ENCODE data around the gene VGLL2.
A peak's percentile ranks its signal among the peaks of the same experiment; 100 is the strongest.
"Not testable (repeated sequence)": the region's sequence is repeated elsewhere in the genome, so short reads cannot be mapped to it uniquely, and the experiment has no call there.

The VGLL2 gene

DNA sequence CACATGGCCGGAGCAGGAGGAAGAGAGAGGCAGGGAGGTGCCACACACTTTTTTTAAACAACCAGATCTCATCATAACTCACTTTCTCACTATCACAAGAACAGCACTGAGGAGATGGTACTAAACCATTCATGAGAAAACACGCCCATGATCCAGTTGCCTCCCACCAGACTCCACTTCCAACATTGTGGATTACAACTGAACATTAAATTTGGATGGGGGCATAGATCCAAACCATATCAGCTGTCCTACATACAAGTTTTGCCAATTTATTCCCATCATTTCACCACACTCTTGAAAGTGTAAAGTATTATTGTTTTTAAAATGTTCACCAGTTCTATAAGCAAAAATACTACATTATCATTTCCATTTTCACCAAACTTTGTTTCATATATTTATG, 33.9 kb upstream of the VGLL2 start:
- DNase-seq (ENCODE audit: low read depth) = no peak
- TF ChIP-seq, protein P1, sequence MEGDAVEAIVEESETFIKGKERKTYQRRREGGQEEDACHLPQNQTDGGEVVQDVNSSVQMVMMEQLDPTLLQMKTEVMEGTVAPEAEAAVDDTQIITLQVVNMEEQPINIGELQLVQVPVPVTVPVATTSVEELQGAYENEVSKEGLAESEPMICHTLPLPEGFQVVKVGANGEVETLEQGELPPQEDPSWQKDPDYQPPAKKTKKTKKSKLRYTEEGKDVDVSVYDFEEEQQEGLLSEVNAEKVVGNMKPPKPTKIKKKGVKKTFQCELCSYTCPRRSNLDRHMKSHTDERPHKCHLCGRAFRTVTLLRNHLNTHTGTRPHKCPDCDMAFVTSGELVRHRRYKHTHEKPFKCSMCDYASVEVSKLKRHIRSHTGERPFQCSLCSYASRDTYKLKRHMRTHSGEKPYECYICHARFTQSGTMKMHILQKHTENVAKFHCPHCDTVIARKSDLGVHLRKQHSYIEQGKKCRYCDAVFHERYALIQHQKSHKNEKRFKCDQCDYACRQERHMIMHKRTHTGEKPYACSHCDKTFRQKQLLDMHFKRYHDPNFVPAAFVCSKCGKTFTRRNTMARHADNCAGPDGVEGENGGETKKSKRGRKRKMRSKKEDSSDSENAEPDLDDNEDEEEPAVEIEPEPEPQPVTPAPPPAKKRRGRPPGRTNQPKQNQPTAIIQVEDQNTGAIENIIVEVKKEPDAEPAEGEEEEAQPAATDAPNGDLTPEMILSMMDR (conservative IDR thresholded peaks at IDR 0.05; ENCODE audit: low read depth, low read length) = no peak
- no peak overlapping the region for H3K4me3 ChIP-seq (ENCODE audit: low read depth, low read length)

DNA sequence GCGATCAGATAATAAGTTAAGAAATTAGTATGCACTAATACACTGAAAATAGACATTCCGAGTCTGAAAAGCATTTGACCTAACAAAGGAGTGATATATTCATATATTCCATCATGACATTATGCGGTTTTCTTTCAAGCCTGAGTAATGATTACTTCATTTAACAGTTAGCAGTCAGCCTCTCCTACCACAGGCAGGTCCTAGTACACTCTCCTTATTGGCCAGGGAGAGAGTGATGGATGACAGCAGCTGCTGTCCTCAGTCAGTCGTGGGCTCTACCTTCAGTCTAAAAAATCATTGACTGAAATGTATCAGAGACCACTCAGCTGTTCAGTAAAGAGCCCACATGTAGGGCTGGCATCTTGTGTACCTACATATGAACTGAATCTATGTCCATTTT, 33.2 kb upstream of the VGLL2 start:
- no peak overlapping the region for H3K4me3 ChIP-seq (ENCODE audit: low read depth, low read length)
- DNase-seq (ENCODE audit: low read depth) = no peak
- TF ChIP-seq, protein P1 (conservative IDR thresholded peaks at IDR 0.05; ENCODE audit: low read depth, low read length) = no peak

DNA sequence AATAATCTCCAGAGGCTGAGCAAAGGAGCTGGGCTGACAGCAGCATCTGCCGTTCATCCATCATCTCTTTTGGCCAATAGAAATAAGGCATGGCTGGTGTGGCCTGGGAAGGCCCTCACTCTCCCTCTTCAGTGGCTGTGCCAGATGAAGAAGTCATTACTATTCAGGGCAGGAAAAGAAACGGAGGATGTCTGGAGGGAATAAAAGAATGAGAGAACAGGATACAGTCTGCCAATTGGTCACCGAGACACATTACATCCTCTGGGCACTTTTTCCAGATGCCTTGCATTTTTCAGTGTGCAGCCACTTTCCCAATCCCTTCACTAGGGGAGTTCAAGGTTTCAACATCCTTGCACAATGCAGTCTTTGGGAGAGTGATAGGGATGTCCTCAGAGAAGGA, 32.2 kb upstream of the VGLL2 start:
- H3K4me3 ChIP-seq (ENCODE audit: low read depth, low read length) = no peak overlapping the region
- TF ChIP-seq, protein P1 (conservative IDR thresholded peaks at IDR 0.05; ENCODE audit: low read depth, low read length) = no peak
- peak; percentile 0 for DNase-seq (ENCODE audit: low read depth)

DNA sequence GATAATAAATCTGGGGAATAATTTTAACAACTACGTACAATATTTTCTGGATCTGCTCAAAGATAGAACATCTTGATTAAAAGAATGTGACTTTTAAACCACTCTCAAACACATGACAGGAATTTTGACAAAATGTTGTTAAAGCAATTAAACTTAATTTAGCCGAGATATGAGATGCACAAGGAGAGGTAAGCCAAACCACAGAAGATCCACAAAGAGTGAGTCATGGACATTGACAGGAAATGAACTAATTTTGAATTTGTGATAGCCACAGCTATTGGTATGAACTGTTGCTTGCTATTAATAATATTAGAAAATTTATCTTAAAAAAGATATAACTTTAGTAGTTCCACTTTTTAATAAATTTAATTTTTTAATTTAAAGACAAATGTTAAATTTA, 27.8 kb upstream of the VGLL2 start:
- DNase-seq (ENCODE audit: low read depth) = peak; percentile 15

GRCh38 chr6:117244571-117244970, 20.8 kb upstream of the VGLL2 start:
- H3K4me3 ChIP-seq (ENCODE audit: low read depth, low read length); DNase-seq (ENCODE audit: low read depth): not testable (repeated sequence)

More for the DNA sequence above, 27.8 kb upstream of the VGLL2 start:
- TF ChIP-seq, protein P1 (conservative IDR thresholded peaks at IDR 0.05; ENCODE audit: low read depth, low read length) = no peak
- H3K4me3 ChIP-seq (ENCODE audit: low read depth, low read length) = no peak overlapping the region

DNA sequence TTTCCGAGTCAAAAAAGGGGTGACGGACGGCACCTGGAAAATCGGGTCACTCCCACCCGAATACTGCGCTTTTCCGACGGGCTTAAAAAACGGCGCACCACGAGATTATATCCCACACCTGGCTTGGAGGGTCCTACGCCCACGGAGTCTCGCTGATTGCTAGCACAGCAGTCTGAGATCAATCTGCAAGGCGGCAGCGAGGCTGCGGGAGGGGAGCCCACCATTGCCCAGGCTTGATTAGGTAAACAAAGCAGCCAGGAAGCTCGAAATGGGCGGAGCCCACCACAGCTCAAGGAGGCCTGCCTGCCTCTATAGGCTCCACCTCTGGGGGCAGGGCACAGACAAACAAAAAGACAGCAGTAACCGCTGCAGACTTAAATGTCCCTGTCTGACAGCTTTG, 20.4 kb upstream of the VGLL2 start:
- H3K4me3 ChIP-seq (ENCODE audit: low read depth, low read length); DNase-seq (ENCODE audit: low read depth): not testable (repeated sequence)

- TF ChIP-seq, protein P1 (conservative IDR thresholded peaks at IDR 0.05; ENCODE audit: low read depth, low read length) = no peak
- H3K4me3 ChIP-seq (ENCODE audit: low read depth, low read length) = no peak overlapping the region
- DNase-seq (ENCODE audit: low read depth) = no peak
Measured at GRCh38 chr6:117253785-117254184, 11.6 kb upstream of the VGLL2 start.

DNA sequence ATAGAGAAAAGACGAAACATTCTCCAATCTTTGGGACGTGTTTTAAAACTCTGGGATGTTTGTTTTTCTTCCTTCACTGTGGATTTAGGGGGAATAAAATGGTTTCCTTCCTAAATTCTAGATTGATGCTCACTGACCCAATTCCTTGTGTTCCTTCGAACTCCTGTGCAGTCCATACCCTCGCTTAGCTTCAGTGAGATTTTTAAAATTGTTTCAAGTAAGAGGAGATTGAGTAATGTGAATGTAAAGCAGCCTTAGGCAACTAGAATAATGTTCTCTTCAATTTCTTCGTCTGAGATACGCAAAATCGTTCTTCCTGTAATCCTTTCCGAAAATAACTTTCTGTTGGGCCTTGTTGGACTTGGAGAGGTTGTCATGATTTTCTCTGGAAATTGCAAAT, 2.6 kb upstream of the VGLL2 start:
- TF ChIP-seq, protein P1 (conservative IDR thresholded peaks at IDR 0.05; ENCODE audit: low read depth, low read length) = no peak
- H3K4me3 ChIP-seq (ENCODE audit: low read depth, low read length) = no peak overlapping the region
- no peak for DNase-seq (ENCODE audit: low read depth)

Measured in choroid plexus epithelial cell (primary cell).